D721Med (cell line): ENCODE measurements around the gene HAUS6.
"Not testable (repeated sequence)": the region's sequence is repeated elsewhere in the genome, so short reads cannot be mapped to it uniquely, and the experiment has no call there.

Source experiments
- DNase-seq: peaks from one replicate; pipeline ENCODE4 v3.0.0; 2011; ENCODE audit warnings: low spot score; ENCODE audit not compliant: insufficient read length
- FAIRE-seq: peaks from 2 replicates; lab custom pipeline; 2011; peaks lifted over from hg19 to GRCh38; lab: Jason Lieb, UNC
- CTCF ChIP-seq: IDR thresholded peaks from 2 replicates; pipeline ENCODE4 v1.5.1; 2012; ENCODE audit warnings: mild to moderate bottlenecking, control low read depth; ENCODE audit not compliant: insufficient read depth; ENCODE audit errors: missing control alignments

The HAUS6 gene, protein sequence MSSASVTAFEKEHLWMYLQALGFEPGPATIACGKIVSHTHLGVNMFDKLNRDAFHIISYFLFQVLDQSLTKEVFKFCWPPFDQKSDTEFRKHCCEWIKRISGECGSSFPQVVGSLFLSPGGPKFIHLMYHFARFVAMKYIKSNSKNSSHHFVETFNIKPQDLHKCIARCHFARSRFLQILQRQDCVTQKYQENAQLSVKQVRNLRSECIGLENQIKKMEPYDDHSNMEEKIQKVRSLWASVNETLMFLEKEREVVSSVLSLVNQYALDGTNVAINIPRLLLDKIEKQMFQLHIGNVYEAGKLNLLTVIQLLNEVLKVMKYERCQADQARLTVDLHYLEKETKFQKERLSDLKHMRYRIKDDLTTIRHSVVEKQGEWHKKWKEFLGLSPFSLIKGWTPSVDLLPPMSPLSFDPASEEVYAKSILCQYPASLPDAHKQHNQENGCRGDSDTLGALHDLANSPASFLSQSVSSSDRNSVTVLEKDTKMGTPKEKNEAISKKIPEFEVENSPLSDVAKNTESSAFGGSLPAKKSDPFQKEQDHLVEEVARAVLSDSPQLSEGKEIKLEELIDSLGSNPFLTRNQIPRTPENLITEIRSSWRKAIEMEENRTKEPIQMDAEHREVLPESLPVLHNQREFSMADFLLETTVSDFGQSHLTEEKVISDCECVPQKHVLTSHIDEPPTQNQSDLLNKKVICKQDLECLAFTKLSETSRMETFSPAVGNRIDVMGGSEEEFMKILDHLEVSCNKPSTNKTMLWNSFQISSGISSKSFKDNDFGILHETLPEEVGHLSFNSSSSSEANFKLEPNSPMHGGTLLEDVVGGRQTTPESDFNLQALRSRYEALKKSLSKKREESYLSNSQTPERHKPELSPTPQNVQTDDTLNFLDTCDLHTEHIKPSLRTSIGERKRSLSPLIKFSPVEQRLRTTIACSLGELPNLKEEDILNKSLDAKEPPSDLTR

DNA sequence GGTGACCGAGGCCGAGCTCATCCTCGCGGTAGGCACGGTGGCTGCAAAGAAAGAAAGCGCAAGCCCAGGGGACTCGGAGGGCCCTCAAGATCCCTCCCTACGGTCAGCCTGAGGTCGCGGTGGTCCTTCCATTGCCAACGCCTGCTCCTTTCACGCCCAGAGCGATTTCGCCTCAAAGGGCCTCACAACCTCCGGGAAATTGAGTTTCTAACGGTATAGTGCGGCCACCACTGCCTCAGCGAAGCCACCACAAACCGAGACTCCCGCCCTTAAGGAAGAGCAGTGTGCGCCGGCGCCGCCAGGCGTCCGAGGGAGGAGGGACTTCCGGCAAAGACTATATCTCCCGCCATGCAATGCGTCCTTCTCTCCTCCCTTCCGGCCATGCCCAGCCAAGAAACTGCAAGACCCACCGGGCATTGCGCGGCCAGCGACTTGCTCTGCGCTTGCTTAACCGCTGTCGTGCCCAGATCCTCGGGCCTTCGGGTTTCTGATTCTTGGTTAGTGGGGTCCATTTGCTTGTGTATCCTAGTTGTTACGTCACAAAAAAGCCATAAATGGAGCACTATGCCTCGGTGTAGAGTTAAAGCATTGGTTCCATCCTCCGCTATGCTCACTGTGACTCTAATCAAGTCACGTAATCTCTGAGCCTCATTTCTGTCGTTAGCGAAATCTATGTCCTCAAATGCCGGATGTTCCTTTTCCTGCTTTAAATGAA is at the start of gene HAUS6:
HAUS6 (minus strand) TSS at position 274 of the 715 bp plus-strand sequence; CDS start at position 21, 253 bp downstream.
- no peak for TF ChIP-seq CTCF
- FAIRE-seq (no peak), DNase-seq (peak; percentile 75)

GRCh38 chr9:19152160-19152498 is 49.4 kb upstream of the HAUS6 start:
- FAIRE-seq, DNase-seq: not testable (repeated sequence)

GRCh38 chr9:19151425-19152159 is 48.9 kb upstream of the HAUS6 start:
- no peak for TF ChIP-seq CTCF
- FAIRE-seq = no peak
- no peak for DNase-seq

GRCh38 chr9:19149230-19149629 is 46.5 kb upstream of the HAUS6 start:
- DNase-seq (no peak), FAIRE-seq (no peak)
- TF ChIP-seq CTCF = no peak

DNA sequence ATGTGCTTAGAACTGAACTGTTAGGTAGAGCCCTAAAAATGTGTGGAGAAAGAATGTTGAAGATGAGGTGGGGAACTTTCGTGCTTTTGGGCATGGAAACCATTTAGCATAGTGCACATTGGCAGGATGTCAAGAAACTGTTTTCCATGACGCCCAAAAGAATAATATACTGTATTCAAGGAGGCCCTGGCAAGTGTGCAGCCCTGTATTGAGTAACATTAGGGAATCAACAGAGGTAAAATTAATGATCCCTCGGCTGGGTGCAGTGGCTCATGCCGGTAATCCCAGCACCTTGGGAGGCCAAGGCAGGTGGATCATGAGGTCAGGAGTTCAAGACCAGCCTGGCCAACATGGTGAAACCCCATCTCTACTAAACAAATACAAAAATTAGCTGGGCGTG is 45.5 kb upstream of the HAUS6 start:
- TF ChIP-seq CTCF = no peak
- DNase-seq (no peak), FAIRE-seq (no peak)

DNA sequence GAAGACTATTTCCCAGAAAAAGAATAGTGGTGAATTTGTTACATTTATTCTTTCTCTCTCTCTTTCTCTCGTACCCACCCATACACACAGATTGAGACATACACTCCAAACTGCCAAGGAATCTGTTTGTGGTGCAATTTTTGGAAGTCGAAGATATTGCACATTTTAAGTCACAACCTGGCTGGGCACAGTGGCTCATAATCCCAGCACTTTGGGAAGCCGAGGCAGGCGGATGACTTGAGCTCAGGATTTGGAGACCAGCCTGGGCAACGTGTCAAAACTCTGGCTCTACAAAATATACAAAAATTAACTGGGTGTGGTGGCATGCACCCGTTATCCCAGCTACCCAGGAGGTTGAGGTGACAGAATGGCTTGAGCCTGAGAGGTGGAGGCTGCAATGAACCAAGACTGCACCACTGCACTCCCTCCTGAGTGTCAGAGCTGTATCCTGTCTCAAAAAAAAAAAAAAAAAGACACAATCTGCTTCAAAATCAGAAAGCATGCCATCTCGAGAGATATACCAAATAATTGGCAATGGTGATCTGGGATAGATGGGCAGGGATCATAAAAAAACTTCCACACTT is 43.8 kb upstream of the HAUS6 start:
- no peak for FAIRE-seq
- no peak for DNase-seq
- TF ChIP-seq CTCF = no peak

- DNase-seq = no peak
- FAIRE-seq = no peak
- no peak for TF ChIP-seq CTCF
These were observed 43.2 kb upstream of the HAUS6 start for GRCh38 chr9:19145881-19146280.
